ENCODE results near the gene SLC4A3. TPM values are rescaled to one million over a fixed set of nuclear protein-coding genes. Genes with fewer than 3 reads are reported as not detected.
"Not testable (repeated sequence)": the region's sequence is repeated elsewhere in the genome, so short reads cannot be mapped to it uniquely, and the experiment has no call there.

Gene SLC4A3
- total RNA-seq, 2 experiments from 2014 or later = not detected

GRCh38 chr2:219670386-219670785 lies 43.0 kb downstream of the SLC4A3 start:
- no peaks in the 10 kb centered on the region for H3K36me3 Mint-ChIP-seq (ENCODE audit: low read depth)
- no peaks in the 10 kb centered on the region for H3K4me1 Mint-ChIP-seq
- H3K9me3 Mint-ChIP-seq = no peaks in the 10 kb centered on the region
- no peak for DNase-seq
- ChIA-PET POLR2A (no interaction called here), CTCF (no interaction called here)
- H3K27me3 Mint-ChIP-seq = no peaks in the 10 kb centered on the region
- no peak overlapping the region for H3K4me3 Mint-ChIP-seq
- no peak overlapping the region for H3K27ac Mint-ChIP-seq

GRCh38 chr2:219671279-219671678 lies 43.8 kb downstream of the SLC4A3 start:
- Mint-ChIP-seq H3K36me3 (ENCODE audit: low read depth) (no peaks in the 10 kb centered on the region), H3K4me1 (no peaks in the 10 kb centered on the region), H3K27me3 (no peaks in the 10 kb centered on the region), H3K27ac (no peak overlapping the region), H3K4me3 (no peak overlapping the region), H3K9me3 (no peaks in the 10 kb centered on the region)
- CTCF ChIA-PET = no interaction called here
- POLR2A ChIA-PET = no interaction called here
- no peak for DNase-seq

- DNase-seq = no peak
- Mint-ChIP-seq H3K36me3 (ENCODE audit: low read depth) (no peaks in the 10 kb centered on the region), H3K4me1 (no peaks in the 10 kb centered on the region), H3K27ac (no peak overlapping the region), H3K4me3 (no peak overlapping the region), H3K27me3 (no peaks in the 10 kb centered on the region), H3K9me3 (no peaks in the 10 kb centered on the region)
- CTCF ChIA-PET = no interaction called here
- POLR2A ChIA-PET = no interaction called here
Measured at GRCh38 chr2:219672406-219672805, 45.0 kb downstream of the SLC4A3 start.

GRCh38 chr2:219675221-219675620 lies 47.8 kb downstream of the SLC4A3 start:
- Mint-ChIP-seq H3K4me1 (no peaks in the 10 kb centered on the region), H3K9me3 (no peaks in the 10 kb centered on the region), H3K4me3 (no peak overlapping the region), H3K27me3 (no peaks in the 10 kb centered on the region), H3K36me3 (ENCODE audit: low read depth) (no peaks in the 10 kb centered on the region), H3K27ac (no peak overlapping the region)
- DNase-seq = no peak
- ChIA-PET CTCF (interaction anchor here (0.7 kb wide), 1 partner anchor 15 kb away, joined by 3 read pairs; no protein-coding TSS in a partner anchor), POLR2A (no interaction called here)

GRCh38 chr2:219676586-219676985 lies 49.2 kb downstream of the SLC4A3 start:
- H3K4me3 Mint-ChIP-seq = no peak overlapping the region
- no peaks in the 10 kb centered on the region for H3K36me3 Mint-ChIP-seq (ENCODE audit: low read depth)
- no peaks in the 10 kb centered on the region for H3K27me3 Mint-ChIP-seq
- ChIA-PET POLR2A (no interaction called here), CTCF (no interaction called here)
- no peaks in the 10 kb centered on the region for H3K4me1 Mint-ChIP-seq
- no peak overlapping the region for H3K27ac Mint-ChIP-seq
- DNase-seq = no peak
- no peaks in the 10 kb centered on the region for H3K9me3 Mint-ChIP-seq

GRCh38 chr2:219679041-219679440 lies 51.6 kb downstream of the SLC4A3 start:
- Mint-ChIP-seq H3K4me3 (no peak overlapping the region), H3K9me3 (no peaks in the 10 kb centered on the region), H3K4me1 (no peaks in the 10 kb centered on the region), H3K36me3 (ENCODE audit: low read depth) (no peaks in the 10 kb centered on the region), H3K27me3 (peaks cover 9% of the 10 kb centered on the region), H3K27ac (no peak overlapping the region)
- POLR2A ChIA-PET = no interaction called here
- CTCF ChIA-PET = interaction anchor here (2.1 kb wide), 1 partner anchor 11 kb away, joined by 8 read pairs; no protein-coding TSS in a partner anchor
- no peak for DNase-seq

- H3K4me3 Mint-ChIP-seq = no peak overlapping the region
- CTCF ChIA-PET = interaction anchor here (2.1 kb wide), 1 partner anchor 10 kb away, joined by 8 read pairs; no protein-coding TSS in a partner anchor
- no peaks in the 10 kb centered on the region for H3K4me1 Mint-ChIP-seq
- no peak overlapping the region for H3K27ac Mint-ChIP-seq
- POLR2A ChIA-PET = no interaction called here
- H3K36me3 Mint-ChIP-seq (ENCODE audit: low read depth) = no peaks in the 10 kb centered on the region
- H3K9me3 Mint-ChIP-seq = no peaks in the 10 kb centered on the region
- DNase-seq = no peak
- peaks cover 10% of the 10 kb centered on the region for H3K27me3 Mint-ChIP-seq
Measured at GRCh38 chr2:219679571-219679970, 52.1 kb downstream of the SLC4A3 start.

GRCh38 chr2:219680958-219681693 lies 53.7 kb downstream of the SLC4A3 start:
- CTCF ChIA-PET = no interaction called here
- H3K4me1 Mint-ChIP-seq = peaks cover 7% of the 10 kb centered on the region
- POLR2A ChIA-PET = no interaction called here
- H3K4me3 Mint-ChIP-seq = no peak overlapping the region
- no peak overlapping the region for H3K27ac Mint-ChIP-seq
- DNase-seq = no peak
- H3K27me3 Mint-ChIP-seq = peaks cover 13% of the 10 kb centered on the region
- no peaks in the 10 kb centered on the region for H3K36me3 Mint-ChIP-seq (ENCODE audit: low read depth)
- no peaks in the 10 kb centered on the region for H3K9me3 Mint-ChIP-seq

- Mint-ChIP-seq H3K4me1 (peaks cover 8% of the 10 kb centered on the region), H3K27ac (no peak overlapping the region), H3K4me3 (no peak overlapping the region), H3K27me3 (peaks cover 16% of the 10 kb centered on the region), H3K9me3 (no peaks in the 10 kb centered on the region), H3K36me3 (ENCODE audit: low read depth) (no peaks in the 10 kb centered on the region)
- CTCF ChIA-PET = no interaction called here
- POLR2A ChIA-PET = no interaction called here
- DNase-seq = no peak
Measured at GRCh38 chr2:219681694-219682300, 54.4 kb downstream of the SLC4A3 start.

GRCh38 chr2:219683474-219683873 lies 56.0 kb downstream of the SLC4A3 start:
- POLR2A ChIA-PET; H3K36me3 Mint-ChIP-seq (ENCODE audit: low read depth); H3K27ac Mint-ChIP-seq; H3K4me3 Mint-ChIP-seq; DNase-seq; CTCF ChIA-PET; H3K4me1 Mint-ChIP-seq; H3K9me3 Mint-ChIP-seq: not testable (repeated sequence)
- peaks cover 16% of the 10 kb centered on the region for H3K27me3 Mint-ChIP-seq

- no peaks in the 10 kb centered on the region for H3K36me3 Mint-ChIP-seq (ENCODE audit: low read depth)
Measured at GRCh38 chr2:219684721-219685689, 57.6 kb downstream of the SLC4A3 start.

GRCh38 chr2:219687272-219687671 lies 59.8 kb downstream of the SLC4A3 start:
- H3K9me3 Mint-ChIP-seq = no peaks in the 10 kb centered on the region
- H3K4me3 Mint-ChIP-seq = no peak overlapping the region
- ChIA-PET CTCF (interaction anchor here (1.0 to 3.4 kb wide), 2 partner anchors 19 to 145 kb away, joined by 4 to 23 read pairs; partner anchors contain the start of genes CHPF and TMEM198), POLR2A (no interaction called here)
- peaks cover 8% of the 10 kb centered on the region for H3K4me1 Mint-ChIP-seq
- no peaks in the 10 kb centered on the region for H3K36me3 Mint-ChIP-seq (ENCODE audit: low read depth)
- H3K27me3 Mint-ChIP-seq = peaks cover 20% of the 10 kb centered on the region
- H3K27ac Mint-ChIP-seq = no peak overlapping the region
- DNase-seq = no peak

More at GRCh38 chr2:219684721-219685689, 57.6 kb downstream of the SLC4A3 start:
- ChIA-PET POLR2A (no interaction called here), CTCF (no interaction called here)
- Mint-ChIP-seq H3K9me3 (no peaks in the 10 kb centered on the region), H3K27ac (no peak overlapping the region), H3K27me3 (peaks cover 16% of the 10 kb centered on the region), H3K4me1 (peaks cover 8% of the 10 kb centered on the region), H3K4me3 (peak overlapping the region; percentile 4)
- peak; percentile 17 for DNase-seq

All from activated CD4-positive, alpha-beta memory T cell treated with anti-CD3 and anti-CD28 coated beads, Interleukin-2, amount 10 ng/mL, durations not matched to agents 7 days and 5 days (primary cell).